DMS114 treated with DMSO at 0.1 percent for 48 hours (cell line): ENCODE results near the gene ISM1.

Experiments used
- DNase-seq: peaks from one replicate; lab custom pipeline; 2025; ENCODE audit not compliant: unreplicated experiment; lab: John Stamatoyannopoulos, UW

The ISM1 gene

DNA sequence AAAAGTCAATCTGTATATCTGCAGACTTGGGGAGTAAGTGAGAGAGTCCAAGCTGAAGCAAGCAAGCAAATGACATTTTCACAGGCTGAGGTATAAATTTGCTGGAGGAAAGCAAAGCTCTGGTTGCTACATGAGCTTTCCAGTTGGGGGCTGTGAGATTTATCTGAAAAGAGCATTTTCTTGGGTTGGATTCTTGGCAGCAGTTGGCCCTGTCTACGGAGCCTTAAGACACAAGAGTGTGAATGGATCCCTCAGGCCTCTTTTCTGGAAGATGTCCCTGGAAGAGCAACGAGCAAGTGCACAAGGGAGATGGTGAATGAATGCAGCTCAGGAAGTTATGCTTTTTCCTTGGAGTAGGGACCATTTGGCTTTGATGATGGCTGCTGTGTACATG is 30.8 kb downstream of the ISM1 start:
- DNase-seq: no peak

DNA sequence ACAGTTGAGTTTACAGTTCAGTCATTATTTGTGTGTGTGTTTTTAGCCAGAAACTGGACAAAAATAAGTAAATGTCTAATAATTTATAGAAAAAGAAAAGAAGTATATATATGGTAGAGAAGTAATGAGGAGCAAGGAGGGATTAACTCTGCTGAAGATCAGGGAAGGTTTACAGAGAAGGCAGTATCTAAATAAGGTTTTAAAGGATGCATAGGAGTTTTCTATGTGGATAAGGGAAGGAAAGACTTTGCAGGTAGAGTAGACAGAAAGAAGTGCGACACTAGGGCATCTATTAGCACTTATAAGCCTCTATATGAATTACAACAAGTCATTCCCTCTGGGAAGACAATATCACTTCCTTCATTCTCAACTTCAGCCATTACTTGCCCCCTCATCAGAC is 34.3 kb downstream of the ISM1 start:
- DNase-seq: no peak

DNA sequence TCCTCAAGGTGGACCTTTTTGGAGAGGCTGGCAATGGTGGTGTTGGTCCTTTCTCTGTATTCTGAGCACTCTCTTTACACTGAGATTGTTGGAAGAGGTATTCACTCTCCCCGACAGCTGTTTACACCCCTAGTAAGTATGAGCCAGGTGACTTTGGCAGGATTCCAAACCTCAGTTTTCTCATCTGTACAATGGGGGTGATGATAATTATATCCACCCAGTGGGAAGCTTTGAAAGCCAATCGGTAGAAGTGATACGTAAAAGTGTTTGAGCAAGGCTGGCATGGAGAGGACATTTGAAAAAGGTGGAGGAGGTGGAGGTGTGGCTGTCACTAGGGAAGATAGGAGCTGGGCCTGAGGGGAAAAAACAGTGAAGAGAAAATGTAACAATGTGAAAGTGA is 35.5 kb downstream of the ISM1 start:
- no peak for DNase-seq

DNA sequence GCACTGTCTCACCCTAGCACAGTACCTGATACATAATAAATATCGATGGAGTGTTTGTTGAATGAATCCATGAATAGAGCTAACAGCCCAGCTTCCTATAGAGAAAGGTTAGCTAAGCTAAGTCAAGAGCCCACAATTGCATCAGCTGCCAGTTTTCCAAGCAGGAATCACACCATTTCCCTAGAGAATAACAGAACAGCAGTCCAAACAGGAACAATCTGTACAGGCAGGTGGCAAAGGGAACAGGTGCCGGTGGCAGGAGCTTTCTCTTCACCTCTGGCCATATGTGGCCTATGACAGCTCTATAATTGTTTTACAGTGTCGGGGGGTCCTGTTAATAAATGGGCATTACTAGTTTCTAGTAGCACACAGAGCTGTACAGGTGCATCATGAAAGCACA is 38.8 kb downstream of the ISM1 start:
- DNase-seq: no peak

DNA sequence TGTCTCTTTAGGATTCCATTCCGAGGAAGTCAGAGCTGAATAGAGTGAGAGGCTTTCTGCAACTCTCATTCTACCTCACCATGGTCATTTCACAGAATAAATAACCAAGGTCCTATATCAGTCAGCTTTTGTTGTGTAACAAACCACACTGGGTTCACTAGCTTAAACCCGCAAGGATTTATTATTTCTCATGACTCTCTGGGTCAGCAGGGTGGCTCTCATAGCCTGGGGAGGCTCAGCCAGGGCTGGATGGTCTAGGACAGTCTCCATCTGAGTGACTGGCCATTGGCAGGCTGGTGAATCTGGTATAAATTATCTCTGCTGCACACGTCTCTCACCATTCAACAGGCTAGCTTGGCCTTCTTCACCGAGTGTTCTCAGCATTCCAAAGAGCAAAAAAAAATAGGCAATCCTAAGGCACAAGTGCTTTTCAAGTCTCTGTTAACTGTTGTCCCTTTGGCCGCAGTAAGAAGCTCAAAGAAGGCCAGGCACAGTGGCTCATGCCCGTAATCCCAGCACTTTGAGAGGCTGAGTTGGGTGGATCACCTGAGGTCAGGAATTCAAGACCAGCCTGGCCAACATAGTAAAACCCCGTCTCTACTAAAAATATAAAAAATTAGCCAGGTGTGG is 39.7 kb downstream of the ISM1 start:
- DNase-seq: no peak

DNA sequence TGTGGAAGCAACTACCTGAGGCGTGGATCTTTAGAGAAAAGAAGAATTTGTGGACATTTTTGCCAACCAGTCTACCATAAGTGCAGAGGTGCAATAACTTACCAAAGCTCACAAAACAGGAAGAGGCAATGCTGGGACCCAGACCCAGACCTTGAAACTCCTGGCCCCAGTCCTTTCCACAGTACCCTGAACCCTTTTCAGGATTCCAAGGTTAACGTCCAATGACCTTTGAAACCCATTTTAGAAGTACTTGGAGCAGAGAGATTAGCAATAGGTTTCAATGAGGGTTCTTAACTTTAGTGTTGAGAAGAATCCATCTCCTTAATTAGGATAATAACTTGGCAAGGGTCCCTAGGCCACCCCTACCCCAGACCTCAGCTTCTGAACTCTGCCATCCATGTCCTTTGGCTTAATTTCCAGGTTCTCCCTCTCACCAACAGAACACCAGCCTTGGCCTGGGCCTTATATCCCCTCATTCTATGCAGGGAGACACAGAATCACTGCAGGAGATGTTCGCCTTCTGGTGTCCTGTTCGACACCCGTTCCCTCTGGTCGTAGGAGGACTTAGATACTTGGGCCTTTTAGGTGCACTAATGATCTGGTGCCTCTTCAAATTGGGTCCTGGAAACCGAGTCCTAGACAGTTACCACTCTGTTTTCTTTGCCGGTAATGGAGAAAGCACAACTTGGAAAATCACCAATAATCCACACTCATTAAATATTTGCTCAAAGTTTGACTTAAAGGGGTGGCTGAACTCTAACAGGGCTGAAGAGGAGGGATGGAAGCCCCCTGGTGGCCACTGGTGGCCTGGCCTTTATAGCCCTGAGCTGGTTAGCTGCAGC is 40.6 kb downstream of the ISM1 start:
- peak; percentile 6 for DNase-seq

DNA sequence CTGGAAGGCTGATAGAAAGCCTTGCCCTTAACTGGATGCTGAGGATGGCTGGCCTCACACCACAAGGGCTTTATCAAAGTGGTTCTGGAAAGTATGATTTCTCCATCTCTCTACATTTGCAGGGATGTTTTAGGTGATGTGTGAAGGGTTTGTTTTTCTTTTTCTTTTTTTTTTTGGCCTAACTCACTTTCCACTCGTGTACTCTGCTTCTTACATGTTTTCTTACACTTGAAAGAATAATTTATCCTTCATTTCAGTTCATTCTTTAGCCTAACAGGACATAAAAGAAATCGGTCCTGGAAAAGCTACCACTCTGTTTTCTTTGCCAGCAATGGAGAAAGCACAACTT is 41.2 kb downstream of the ISM1 start:
- no peak for DNase-seq

DNA sequence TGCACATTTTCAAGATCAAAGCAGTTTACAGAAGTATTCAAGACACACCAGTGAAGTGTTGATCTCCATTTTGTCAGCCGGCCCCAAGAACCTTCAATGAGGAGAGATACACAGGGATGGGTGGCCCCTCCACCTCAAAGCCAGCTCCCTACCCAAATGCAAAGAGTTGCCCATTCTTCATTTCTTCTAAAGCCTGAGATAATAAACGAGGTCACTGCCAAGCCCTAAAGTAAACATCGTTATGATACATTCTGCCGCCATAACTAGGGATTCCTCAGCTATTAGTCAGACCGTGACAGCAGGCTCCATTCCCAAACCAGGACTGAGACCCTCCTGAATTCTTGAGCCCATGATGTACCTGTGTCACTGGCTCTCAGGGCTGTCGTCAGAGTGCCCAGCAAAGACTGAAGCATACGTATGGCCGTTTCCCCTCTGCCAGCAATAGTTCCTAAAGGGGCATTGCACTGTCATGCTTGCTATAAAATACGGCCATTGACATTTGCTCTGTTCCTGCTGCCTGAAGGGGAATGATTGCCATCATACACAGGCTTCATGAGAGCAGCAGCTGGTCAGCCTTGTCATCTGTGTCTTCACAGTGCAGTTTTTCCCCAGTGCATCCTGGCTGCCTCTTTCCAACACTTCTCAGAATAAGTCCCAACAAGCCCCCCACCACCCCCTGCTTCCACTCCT is 41.7 kb downstream of the ISM1 start:
- DNase-seq: no peak

DNA sequence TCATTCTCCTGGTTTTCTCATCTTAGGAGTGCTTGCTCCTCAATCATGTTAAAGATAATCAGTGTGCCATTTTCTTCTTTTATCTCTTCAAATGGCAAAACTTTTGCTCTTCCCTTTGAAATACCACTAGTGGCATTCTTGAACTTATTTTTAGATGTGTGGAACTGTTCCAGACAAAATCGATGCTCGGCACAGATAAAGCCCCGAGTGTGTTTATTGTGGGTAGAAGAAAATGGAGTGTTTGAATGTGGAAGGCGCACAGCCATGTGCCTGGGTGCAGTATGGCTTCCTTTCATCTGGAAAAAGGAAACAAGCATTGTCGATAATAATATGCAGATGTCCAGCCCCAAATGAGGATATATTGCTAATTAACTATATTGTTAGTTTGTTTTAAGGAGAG is 42.4 kb downstream of the ISM1 start:
- no peak for DNase-seq

DNA sequence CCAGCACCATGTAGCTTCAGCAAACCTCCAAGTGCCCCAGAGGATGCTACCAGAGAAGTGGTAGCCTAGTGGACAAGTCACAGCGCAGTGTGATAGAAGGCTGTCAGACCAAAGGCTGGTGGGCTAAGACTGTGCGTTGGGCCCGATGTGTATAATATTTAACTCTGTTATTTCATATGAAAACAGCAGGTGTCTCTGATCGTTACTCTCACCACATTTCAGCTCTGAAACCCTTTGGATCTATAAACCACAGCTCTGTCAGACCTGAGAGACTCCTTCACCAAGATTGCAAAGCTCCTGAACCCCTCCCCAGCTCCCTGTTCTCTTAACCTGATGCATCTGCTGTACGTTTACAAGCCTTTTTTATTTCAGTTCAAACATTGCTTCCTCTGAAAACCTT is 43.8 kb downstream of the ISM1 start:
- DNase-seq: no peak

DNA sequence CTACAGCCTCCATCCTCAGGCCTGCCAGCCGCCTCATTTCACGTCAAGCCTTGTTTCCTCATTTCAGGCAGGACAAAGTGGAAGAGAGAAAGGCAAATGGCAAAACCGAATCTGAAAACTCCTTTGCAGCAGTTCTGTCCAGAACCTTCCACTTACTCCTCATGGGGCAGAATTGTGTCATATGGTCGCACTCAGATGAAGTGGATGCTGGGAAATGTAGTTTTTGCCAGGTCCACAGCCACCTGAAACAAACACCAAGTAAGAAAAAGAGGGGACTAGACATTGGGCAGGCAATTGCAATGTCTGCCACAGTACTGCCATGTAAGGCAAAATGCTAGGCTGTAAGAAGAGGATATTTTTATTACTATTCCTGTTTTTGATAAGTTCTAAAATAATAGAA is 44.9 kb downstream of the ISM1 start:
- DNase-seq: no peak

DNA sequence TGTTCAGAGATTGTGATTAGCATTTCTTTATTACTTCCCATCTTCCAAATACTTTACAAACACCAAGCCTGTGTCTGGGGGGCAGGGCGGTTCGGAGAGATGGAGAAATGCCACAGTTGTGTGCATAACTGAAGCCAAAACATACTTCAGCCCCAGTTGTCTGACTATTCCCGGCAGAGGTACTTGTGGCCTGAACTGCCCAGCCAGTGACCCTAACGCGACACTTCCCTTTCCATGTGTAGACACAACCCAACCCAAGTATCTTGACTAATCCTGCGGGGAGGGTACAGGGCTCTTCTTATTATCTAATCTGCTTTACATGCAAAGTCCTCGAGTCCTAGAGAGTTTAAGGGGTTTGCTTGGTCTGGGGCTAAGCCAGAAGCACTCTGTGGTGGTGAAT is 46.2 kb downstream of the ISM1 start:
- DNase-seq: no peak

DNA sequence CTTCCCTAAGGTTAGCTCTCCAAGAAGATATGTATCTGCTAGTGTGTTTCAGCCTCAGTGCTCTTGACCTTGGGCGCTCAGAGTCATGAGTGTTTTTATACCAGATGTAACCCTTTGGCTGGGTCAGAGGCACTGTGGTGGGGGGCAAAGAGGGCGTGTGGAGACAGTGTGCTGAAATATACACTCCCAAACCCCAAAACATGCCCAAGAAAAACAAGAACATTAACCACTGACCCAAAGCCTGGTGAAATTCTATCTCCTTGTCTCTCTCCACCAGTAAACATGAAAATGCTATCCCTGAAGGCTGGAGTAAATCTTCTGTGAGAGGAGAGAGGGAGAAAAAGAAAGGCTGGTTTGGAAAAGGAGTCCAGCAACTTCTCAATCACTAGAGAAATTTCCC is 47.9 kb downstream of the ISM1 start:
- DNase-seq: no peak

DNA sequence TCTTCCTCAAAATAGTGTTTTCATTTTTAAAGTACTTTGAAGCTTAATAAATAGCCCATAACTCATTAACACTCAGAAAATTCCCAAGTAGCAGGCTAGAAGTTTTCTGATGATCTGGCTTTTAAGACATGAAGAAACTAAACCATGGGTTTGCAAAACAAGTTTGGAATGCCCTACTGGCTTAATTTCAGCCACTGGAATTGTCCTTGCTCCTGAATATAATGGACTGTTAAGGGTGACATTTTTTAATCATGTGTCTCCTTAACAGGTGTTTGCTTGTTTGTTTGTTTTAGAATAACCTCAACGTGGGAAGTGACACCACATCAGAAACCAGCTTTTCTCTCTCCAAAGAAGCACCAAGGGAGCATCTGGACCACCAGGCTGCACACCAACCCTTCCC is 49.1 kb downstream of the ISM1 start:
- no peak for DNase-seq

DNA sequence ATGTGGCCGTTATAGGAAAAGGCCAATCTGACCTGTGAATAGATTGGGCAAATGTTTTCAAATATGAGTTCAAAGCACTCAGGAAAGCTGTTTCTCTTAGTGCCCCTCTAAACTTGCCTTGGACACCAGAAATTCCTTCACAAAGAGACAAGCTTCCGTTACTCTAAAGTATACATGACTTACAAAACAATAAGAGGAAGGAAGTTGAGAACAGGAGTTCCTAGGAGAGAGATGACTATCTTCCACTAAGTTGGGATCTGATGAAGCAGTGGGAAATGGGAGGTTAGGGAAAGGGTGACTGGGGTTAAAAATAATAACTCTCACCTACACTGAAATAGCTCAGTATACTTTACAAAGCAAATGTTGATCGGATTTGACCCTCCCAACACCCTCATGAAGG is 50.0 kb downstream of the ISM1 start:
- no peak for DNase-seq

DNA sequence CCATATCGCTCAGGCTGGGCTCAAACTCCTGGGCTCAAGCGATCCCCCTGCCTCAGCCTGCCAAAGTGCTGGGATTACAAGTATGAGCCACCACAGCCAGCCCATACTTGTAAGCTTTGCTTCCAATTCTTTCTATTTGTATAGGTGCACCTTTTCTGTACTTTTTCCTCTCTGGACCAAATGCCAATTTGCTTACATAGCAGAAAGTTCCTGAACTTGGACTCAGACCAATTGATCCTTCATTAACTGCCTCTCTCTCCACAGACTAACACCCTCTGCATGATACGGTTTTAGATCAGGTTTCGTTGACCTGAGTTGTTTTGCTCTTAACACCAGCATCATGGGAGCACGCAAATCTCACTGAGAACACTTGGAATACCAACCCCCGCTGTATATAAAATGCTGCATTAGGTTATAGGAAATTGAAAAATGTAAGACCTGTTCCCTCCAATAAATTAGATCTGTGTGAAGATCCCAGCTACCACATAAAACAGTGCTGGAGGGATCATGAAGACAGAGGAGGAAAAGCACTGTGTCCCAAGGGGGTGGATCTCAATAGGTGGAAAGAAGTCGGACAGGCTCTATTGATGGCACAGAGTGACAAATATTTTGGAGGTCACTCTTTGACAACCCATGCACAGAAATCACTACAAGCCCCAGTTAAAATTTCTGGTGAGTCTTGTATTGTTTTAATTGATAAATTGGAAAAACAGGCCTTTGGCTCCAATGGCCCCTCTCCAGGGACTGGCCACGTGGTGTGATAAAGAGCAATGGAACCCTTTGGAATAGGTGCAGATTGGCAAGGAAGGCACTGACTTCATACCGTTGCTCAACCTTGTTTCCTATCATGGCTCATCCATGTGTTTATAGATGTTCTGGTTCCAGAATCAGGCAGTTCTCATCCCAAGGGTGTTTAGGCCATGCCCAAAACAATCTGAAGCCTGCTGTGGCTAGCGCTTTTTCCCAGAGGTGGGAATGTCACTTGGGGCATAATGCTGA is 51.2 kb downstream of the ISM1 start:
- DNase-seq: no peak

DNA sequence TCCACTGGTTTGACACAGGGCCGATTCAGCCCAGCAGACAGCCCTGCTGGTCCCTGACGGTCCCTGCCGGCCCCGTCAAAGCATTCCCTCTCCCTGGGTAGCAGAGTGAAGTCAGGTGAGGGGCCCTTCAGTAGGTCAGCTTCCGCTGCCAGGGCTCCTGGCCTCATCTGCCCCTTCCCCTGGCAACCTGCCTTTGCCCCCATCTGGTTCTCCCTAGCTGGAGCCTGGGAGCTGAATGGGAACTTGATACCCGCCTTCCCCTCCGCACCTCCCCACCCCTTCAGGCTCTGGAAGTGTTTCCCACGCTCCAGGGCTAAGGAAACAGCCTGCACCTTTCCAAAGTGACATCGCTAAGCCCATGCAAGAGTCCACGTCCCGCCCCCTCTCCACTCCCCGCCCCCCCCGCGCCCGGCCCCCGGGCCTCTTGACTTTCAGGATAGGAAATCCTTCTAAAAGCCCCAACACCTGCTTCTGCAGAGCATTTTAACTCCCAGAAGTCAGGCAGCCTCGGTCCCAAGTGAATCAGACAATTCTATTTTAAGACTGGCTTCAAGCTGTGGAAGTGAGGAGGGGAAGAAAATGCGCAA is 53.3 kb downstream of the ISM1 start:
- DNase-seq: no peak

DNA sequence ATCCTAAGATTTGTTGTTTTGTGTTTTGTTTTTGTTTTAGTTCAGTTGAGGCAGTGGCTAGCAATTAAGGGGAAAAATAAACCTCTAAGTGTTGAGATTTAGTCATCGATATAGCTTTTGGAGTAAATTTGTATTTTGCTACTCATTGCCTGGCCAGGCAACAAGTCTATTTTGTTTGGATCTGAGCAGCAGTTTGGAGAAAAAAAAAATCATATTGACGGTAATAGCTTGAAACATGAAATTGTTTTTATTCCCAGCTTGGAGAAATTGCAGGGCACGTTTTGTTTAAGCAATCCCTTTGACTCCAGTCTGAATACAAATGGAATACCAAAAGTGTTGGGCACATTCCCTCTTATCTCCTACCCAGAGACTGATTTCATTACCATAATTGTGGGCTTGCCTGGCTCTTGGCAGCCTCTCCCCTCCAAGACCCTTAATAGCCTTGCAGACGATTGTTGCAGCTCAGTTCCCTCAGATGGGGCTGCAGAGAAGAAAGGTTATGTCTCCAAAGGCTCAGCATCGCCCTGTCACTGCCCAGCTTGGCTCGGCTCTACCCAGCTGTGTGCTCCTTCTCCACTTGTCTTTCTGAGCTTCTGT is 56.0 kb downstream of the ISM1 start:
- DNase-seq: no peak

DNA sequence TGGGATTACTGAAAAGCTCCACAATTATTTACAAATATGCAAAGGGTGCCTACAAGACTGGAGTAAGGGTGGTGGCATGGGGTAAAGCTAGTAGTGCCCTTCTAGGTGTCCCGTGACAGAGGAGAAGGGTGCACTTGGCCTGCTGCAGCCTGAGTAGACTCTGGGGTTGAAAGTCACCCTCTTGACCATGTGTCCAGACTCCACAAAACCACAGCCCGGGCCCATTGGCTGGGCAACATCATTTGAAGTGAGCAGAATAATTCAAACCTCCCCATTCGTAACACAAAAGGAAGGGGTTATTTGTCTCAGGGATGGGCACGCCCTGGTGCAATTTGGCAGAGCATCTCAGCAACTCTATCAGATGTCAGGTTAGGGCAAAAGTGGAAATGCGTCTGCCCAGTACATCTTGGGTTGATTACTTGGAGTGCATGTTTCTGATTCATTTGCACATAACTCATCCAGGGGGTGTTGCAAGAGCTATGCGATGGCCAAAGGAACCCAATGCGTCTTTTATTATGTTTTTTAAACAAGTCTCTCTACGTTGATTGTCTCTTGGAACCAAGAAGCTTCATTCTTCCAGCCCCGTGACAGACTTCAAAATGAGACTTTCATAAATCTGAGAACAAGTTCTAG is 56.7 kb downstream of the ISM1 start:
- DNase-seq: no peak
